ENCODE measurements around the gene ASIC4. TPM values are rescaled to one million over a fixed set of nuclear protein-coding genes. Genes with fewer than 3 reads are reported as not detected.

Gene ASIC4
- total RNA-seq, 1 experiment from 2014 or later: 2.1 TPM

- Histone ChIP-seq H3K27ac (ENCODE audit: low read depth, low read length) (peak overlapping the region; percentile 78), H3K79me2 (ENCODE audit: insufficient read depth, low read length) (peaks cover 18% of the 10 kb centered on the region; the same call in 1 of the 2 replicates), H3K9me2 (ENCODE audit: insufficient read depth) (no peaks in the 10 kb centered on the region), H4K20me1 (ENCODE audit: insufficient read depth) (no peaks in the 10 kb centered on the region), H3K27me3 (ENCODE audit: insufficient read depth, low read length) (no peaks in the 10 kb centered on the region), H2AFZ (ENCODE audit: low read depth, low read length, poor library complexity, severe bottlenecking) (no peak overlapping the region), H3K4me1 (ENCODE audit: control insufficient read depth in 1 of 2, insufficient read depth in 2 of 2, low read length in 2 of 2) (peaks cover 3 to 19% of the 10 kb centered on the region in 2 experiments; a peak in 3 of 4 replicates), H3K9ac (ENCODE audit: low read length) (peak overlapping the region; percentile 84), H3K4me3 (replicated peaks in 1 of 2; ENCODE audit: low read depth in 1 of 2, low read length in 2 of 2) (peak overlapping the region; percentile 84 to 86), H3K4me2 (ENCODE audit: low read length) (peak overlapping the region; percentile 95), H3K36me3 (ENCODE audit: control insufficient read depth in 1 of 2, insufficient read depth in 2 of 2, low read length in 2 of 2) (peaks cover 0 to 6% of the 10 kb centered on the region in 2 experiments; a peak in 1 of 4 replicates), H3K9me3 (ENCODE audit: control insufficient read depth in 1 of 2, insufficient read depth in 1 of 2, low read depth in 1 of 2, low read length in 2 of 2) (no peaks in the 10 kb centered on the region)
- CTCF ChIA-PET: interaction anchor here (2.7 kb wide), 1 partner anchor 8 kb away, joined by 16 read pairs; no protein-coding TSS in a partner anchor
- ATAC-seq (peak; percentile 90), DNase-seq (ENCODE audit: low read depth, low spot score) (peak; percentile 64)
- BruUV-seq (replicated peaks): no TSS peak
- intact Hi-C loops (cut with micrococcal nuclease): no loop called here
- POLR2A ChIA-PET: no interaction called here
- TF ChIP-seq SP1 (IDR thresholded peaks at IDR 0.05; ENCODE audit: low read depth) (no peak), CTCF (IDR thresholded peaks at IDR 0.05 in 2 of 3, conservative IDR thresholded peaks at IDR 0.05 in 1 of 3; ENCODE audit: borderline replicate concordance in 1 of 3, insufficient read depth in 1 of 3, low read depth in 2 of 3, low read length in 2 of 3) (no peak), POLR2AphosphoS5 (IDR thresholded peaks at IDR 0.05; ENCODE audit: low read depth, low read length) (peak; percentile 36; the same call in 1 of the 2 replicates)
- RAD21 ChIA-PET (ENCODE audit: low non-redundant PET in 1 of 2, low total read pairs in 2 of 2, uncharacterized antibody in 2 of 2, unreplicated experiment in 2 of 2): interaction anchor here in 1 of 2 experiments (1.0 kb wide), 1 partner anchor 45 kb away, joined by 3 read pairs; the partner anchor contains the start of gene STK11IP
Observed at GRCh38 chr2:219552382-219553167, 38.3 kb downstream of the ASIC4 start.

GRCh38 chr2:219553168-219553417 is 38.8 kb downstream of the ASIC4 start:
- Histone ChIP-seq H4K20me1 (ENCODE audit: insufficient read depth) (no peaks in the 10 kb centered on the region), H3K36me3 (ENCODE audit: control insufficient read depth in 1 of 2, insufficient read depth in 2 of 2, low read length in 2 of 2) (peaks cover 0 to 6% of the 10 kb centered on the region in 2 experiments; a peak in 1 of 4 replicates), H3K4me1 (ENCODE audit: control insufficient read depth in 1 of 2, insufficient read depth in 2 of 2, low read length in 2 of 2) (peaks cover 3 to 19% of the 10 kb centered on the region in 2 experiments; a peak in 3 of 4 replicates), H3K4me2 (ENCODE audit: low read length) (peak overlapping the region; percentile 95; the same call in 1 of the 2 replicates), H3K79me2 (ENCODE audit: insufficient read depth, low read length) (peaks cover 18% of the 10 kb centered on the region; the same call in 1 of the 2 replicates), H3K9me2 (ENCODE audit: insufficient read depth) (no peaks in the 10 kb centered on the region), H3K4me3 (replicated peaks in 1 of 2; ENCODE audit: low read depth in 1 of 2, low read length in 2 of 2) (no peak overlapping the region), H3K9me3 (ENCODE audit: control insufficient read depth in 1 of 2, insufficient read depth in 1 of 2, low read depth in 1 of 2, low read length in 2 of 2) (no peaks in the 10 kb centered on the region), H3K27ac (ENCODE audit: low read depth, low read length) (no peak overlapping the region), H3K9ac (ENCODE audit: low read length) (no peak overlapping the region), H2AFZ (ENCODE audit: low read depth, low read length, poor library complexity, severe bottlenecking) (no peak overlapping the region), H3K27me3 (ENCODE audit: insufficient read depth, low read length) (no peaks in the 10 kb centered on the region)
- ATAC-seq (no peak), DNase-seq (ENCODE audit: low read depth, low spot score) (no peak)
- RAD21 ChIA-PET (ENCODE audit: low non-redundant PET in 1 of 2, low total read pairs in 2 of 2, uncharacterized antibody in 2 of 2, unreplicated experiment in 2 of 2): no interaction called here
- intact Hi-C loops (cut with micrococcal nuclease): no loop called here
- BruUV-seq (replicated peaks): no TSS peak
- POLR2A ChIA-PET: no interaction called here
- CTCF ChIA-PET: interaction anchor here (2.7 kb wide), 1 partner anchor 7 kb away, joined by 16 read pairs; no protein-coding TSS in a partner anchor
- TF ChIP-seq, protein P1, sequence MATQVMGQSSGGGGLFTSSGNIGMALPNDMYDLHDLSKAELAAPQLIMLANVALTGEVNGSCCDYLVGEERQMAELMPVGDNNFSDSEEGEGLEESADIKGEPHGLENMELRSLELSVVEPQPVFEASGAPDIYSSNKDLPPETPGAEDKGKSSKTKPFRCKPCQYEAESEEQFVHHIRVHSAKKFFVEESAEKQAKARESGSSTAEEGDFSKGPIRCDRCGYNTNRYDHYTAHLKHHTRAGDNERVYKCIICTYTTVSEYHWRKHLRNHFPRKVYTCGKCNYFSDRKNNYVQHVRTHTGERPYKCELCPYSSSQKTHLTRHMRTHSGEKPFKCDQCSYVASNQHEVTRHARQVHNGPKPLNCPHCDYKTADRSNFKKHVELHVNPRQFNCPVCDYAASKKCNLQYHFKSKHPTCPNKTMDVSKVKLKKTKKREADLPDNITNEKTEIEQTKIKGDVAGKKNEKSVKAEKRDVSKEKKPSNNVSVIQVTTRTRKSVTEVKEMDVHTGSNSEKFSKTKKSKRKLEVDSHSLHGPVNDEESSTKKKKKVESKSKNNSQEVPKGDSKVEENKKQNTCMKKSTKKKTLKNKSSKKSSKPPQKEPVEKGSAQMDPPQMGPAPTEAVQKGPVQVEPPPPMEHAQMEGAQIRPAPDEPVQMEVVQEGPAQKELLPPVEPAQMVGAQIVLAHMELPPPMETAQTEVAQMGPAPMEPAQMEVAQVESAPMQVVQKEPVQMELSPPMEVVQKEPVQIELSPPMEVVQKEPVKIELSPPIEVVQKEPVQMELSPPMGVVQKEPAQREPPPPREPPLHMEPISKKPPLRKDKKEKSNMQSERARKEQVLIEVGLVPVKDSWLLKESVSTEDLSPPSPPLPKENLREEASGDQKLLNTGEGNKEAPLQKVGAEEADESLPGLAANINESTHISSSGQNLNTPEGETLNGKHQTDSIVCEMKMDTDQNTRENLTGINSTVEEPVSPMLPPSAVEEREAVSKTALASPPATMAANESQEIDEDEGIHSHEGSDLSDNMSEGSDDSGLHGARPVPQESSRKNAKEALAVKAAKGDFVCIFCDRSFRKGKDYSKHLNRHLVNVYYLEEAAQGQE (IDR thresholded peaks at IDR 0.05; ENCODE audit: low read depth): no peak
- no peak for TF ChIP-seq RAD21 (IDR thresholded peaks at IDR 0.05; ENCODE audit: low read depth)
- no peak for TF ChIP-seq CTCF (IDR thresholded peaks at IDR 0.05 in 2 of 3, conservative IDR thresholded peaks at IDR 0.05 in 1 of 3; ENCODE audit: borderline replicate concordance in 1 of 3, insufficient read depth in 1 of 3, low read depth in 2 of 3, low read length in 2 of 3)
- no peak for TF ChIP-seq JUND (IDR thresholded peaks at IDR 0.05)
- no peak for TF ChIP-seq ZFX (IDR thresholded peaks at IDR 0.05)
- no peak for TF ChIP-seq CBX3 (IDR thresholded peaks at IDR 0.05; ENCODE audit: low read depth)
- TF ChIP-seq POLR2A (IDR thresholded peaks at IDR 0.05; ENCODE audit: borderline replicate concordance, extremely low read depth, insufficient read depth, insufficient read length): no peak
- TF ChIP-seq SIN3A (IDR thresholded peaks at IDR 0.05; ENCODE audit: low read depth): no peak
- no peak for TF ChIP-seq SP1 (IDR thresholded peaks at IDR 0.05; ENCODE audit: low read depth)
- TF ChIP-seq EZH2phosphoT487 (IDR thresholded peaks at IDR 0.05; ENCODE audit: borderline replicate concordance): no peak
